Left ventricle myocardium inferior (tissue), 1 donor: Measurements from ENCODE around the gene NOP9. TPM values are rescaled to one million over a fixed set of nuclear protein-coding genes. Genes with fewer than 3 reads are reported as not detected.

Experiments
- DNase-seq: peaks from one replicate; pipeline ENCODE4 v3.0.0-alpha.2; 2020
- H3K27ac ChIP-seq: fragments of 200-600 bp; replicated peaks from 2 replicates; pipeline ENCODE4 v1.8.0; 2021
- H3K27me3 ChIP-seq: fragments of 200-600 bp; 2 replicates; pipeline ENCODE4 v1.8.0; 2021; ENCODE audit warnings: low read depth
- H3K36me3 ChIP-seq: fragments of 200-600 bp; 2 replicates; pipeline ENCODE4 v1.8.0; 2021
- H3K4me1 ChIP-seq: fragments of 200-600 bp; 2 replicates; pipeline ENCODE4 v1.8.0; 2021
- H3K4me3 ChIP-seq: fragments of 200-600 bp; 2 replicates; pipeline ENCODE4 v1.8.0; 2021; ENCODE audit warnings: mild to moderate bottlenecking, moderate library complexity
- H3K9me3 ChIP-seq: fragments of 200-600 bp; replicated peaks from 2 replicates; pipeline ENCODE4 v1.8.0; 2021
- CTCF ChIP-seq: fragments of 200-600 bp; IDR thresholded peaks from 2 replicates; pipeline ENCODE4 v1.8.0; 2021; ENCODE audit warnings: antibody characterized with exemption, mild to moderate bottlenecking, borderline replicate concordance
- intact Hi-C: fragments of 100-400 bp; cut with micrococcal nuclease; formaldehyde crosslinking; loops from one replicate; pipeline ENCODE4 v1.11.0; 2022
- total RNA-seq: library from RNA; stranded (reverse); fragmentation: NEBNext Ultra II Directional; extraction: Animal tissue kit (Norgen Biotek cat#: 25700); gene quantifications from one replicate; pipeline ENCODE4 v1.2.1, GENCODE V29; 2021
- donor health status: DM: no; HTN: yes; CAD: no; lungs with severe emphysema.

Gene NOP9
- total RNA-seq, 1 donor from 2014 or later: 23.4 TPM

- peaks cover 18% of the 10 kb centered on the region for H3K4me1 ChIP-seq
- DNase-seq: no peak
- H3K27ac ChIP-seq: no peak overlapping the region
- intact Hi-C loops: no loop called here
- no peaks in the 10 kb centered on the region for H3K27me3 ChIP-seq
- TF ChIP-seq CTCF: no peak
- H3K9me3 ChIP-seq: no peaks in the 10 kb centered on the region
- H3K4me3 ChIP-seq: no peak overlapping the region
- peaks cover 48% of the 10 kb centered on the region for H3K36me3 ChIP-seq
Measured at GRCh38 chr14:24267516-24267915, 32.1 kb upstream of the NOP9 start.

- H3K9me3 ChIP-seq: no peaks in the 10 kb centered on the region
- DNase-seq: no peak
- no peak for TF ChIP-seq CTCF
- intact Hi-C loops: no loop called here
- H3K27ac ChIP-seq: no peak overlapping the region
- H3K36me3 ChIP-seq: peaks cover 48% of the 10 kb centered on the region
- H3K27me3 ChIP-seq: no peaks in the 10 kb centered on the region
- H3K4me1 ChIP-seq: peaks cover 22% of the 10 kb centered on the region
- H3K4me3 ChIP-seq: no peak overlapping the region
Measured at GRCh38 chr14:24268225-24268624, 31.4 kb upstream of the NOP9 start.

GRCh38 chr14:24269368-24269767, 30.3 kb upstream of the NOP9 start:
- Histone ChIP-seq H3K4me3 (no peak overlapping the region), H3K27ac (no peak overlapping the region), H3K9me3 (no peaks in the 10 kb centered on the region), H3K4me1 (peaks cover 32% of the 10 kb centered on the region), H3K27me3 (no peaks in the 10 kb centered on the region), H3K36me3 (peaks cover 48% of the 10 kb centered on the region)
- DNase-seq: no peak
- intact Hi-C loops: no loop called here
- no peak for TF ChIP-seq CTCF

GRCh38 chr14:24269910-24270536, 29.6 kb upstream of the NOP9 start:
- intact Hi-C loops: no loop called here
- DNase-seq: no peak
- no peak for TF ChIP-seq CTCF
- Histone ChIP-seq H3K36me3 (peaks cover 48% of the 10 kb centered on the region), H3K27ac (no peak overlapping the region), H3K4me3 (no peak overlapping the region), H3K4me1 (peaks cover 35% of the 10 kb centered on the region), H3K9me3 (no peaks in the 10 kb centered on the region), H3K27me3 (no peaks in the 10 kb centered on the region)

- no peak for TF ChIP-seq CTCF
- H3K27me3 ChIP-seq: no peaks in the 10 kb centered on the region
- peaks cover 45% of the 10 kb centered on the region for H3K36me3 ChIP-seq
- intact Hi-C loops: no loop called here
- H3K4me3 ChIP-seq: peak overlapping the region; percentile 90
- DNase-seq: no peak
- peaks cover 35% of the 10 kb centered on the region for H3K4me1 ChIP-seq
- H3K9me3 ChIP-seq: no peaks in the 10 kb centered on the region
- H3K27ac ChIP-seq: peak overlapping the region; percentile 99
Measured at GRCh38 chr14:24270537-24271133, 29.0 kb upstream of the NOP9 start.
